Stomach (tissue), 9 donors: Measurements from ENCODE around the gene COG5. TPM values are rescaled to one million over a fixed set of nuclear protein-coding genes. Genes with fewer than 3 reads are reported as not detected.

Experiments used
- DNase-seq, 2 donors: peaks; one replicate each; pipeline versions ENCODE4 v3.0.0 to v3.0.0-alpha.2; 2013 to 2019
- H3K27ac ChIP-seq, 5 donors: fragments of 200-600 bp in 4 of 5; sonication (generic) in 4 of 5; one replicate each; pipeline ENCODE4 v1.5.1; 2013 to 2019; ENCODE audit warnings: mild to moderate bottlenecking in 1 of 5, moderate library complexity in 1 of 5
- H3K27me3 ChIP-seq, 3 donors: fragments of 200-600 bp; sonication (generic); one replicate each; pipeline ENCODE4 v1.5.1; 2017 to 2019; ENCODE audit warnings: mixed run types in 1 of 3
- H3K36me3 ChIP-seq, 4 donors: fragments of 200-600 bp; sonication (generic); 1 replicate in 3 of 4; 2 replicates in 1 of 4; pipeline ENCODE4 v1.5.1; 2016 to 2019
- H3K4me1 ChIP-seq, 4 donors: fragments of 200-600 bp; sonication (generic); one replicate each; pipeline ENCODE4 v1.5.1; 2016 to 2019
- H3K4me3 ChIP-seq, 4 donors: fragments of 200-600 bp; sonication (generic) in 3 of 4; one replicate each; pipeline ENCODE4 v1.5.1; 2016 to 2019; ENCODE audit warnings: mild to moderate bottlenecking in 1 of 4
- H3K9me3 ChIP-seq, 4 donors: fragments of 200-600 bp; sonication (generic); one replicate each; pipeline ENCODE4 v1.5.1; 2016 to 2019
- CTCF ChIP-seq, 7 experiments: fragments of 450-650 bp in 4 of 7; fragments of 200-600 bp in 3 of 7; sonication (generic) in 3 of 7; IDR thresholded peaks; one replicate each; pipeline ENCODE4 v1.5.1; 2016 to 2019; ENCODE audit warnings: antibody characterized with exemption in 7 of 7, control low read depth in 2 of 7, mild to moderate bottlenecking in 1 of 7
- EP300 ChIP-seq: sonication (generic); formaldehyde crosslinking; IDR thresholded peaks from one replicate; pipeline ENCODE4 v1.6.1; 2017; ENCODE audit warnings: antibody characterized with exemption
- POLR2A ChIP-seq, 4 donors: fragments of 450-650 bp; IDR thresholded peaks; one replicate each; pipeline ENCODE4 v1.6.1; 2016; ENCODE audit warnings: antibody characterized with exemption in 4 of 4, control low read depth in 2 of 4, mild to moderate bottlenecking in 1 of 4, moderate library complexity in 1 of 4
- POLR2AphosphoS5 ChIP-seq, 3 donors: sonication (generic); formaldehyde crosslinking; IDR thresholded peaks; one replicate each; pipeline ENCODE4 v1.6.1; 2016; ENCODE audit warnings: antibody characterized with exemption in 3 of 3
- whole genome bisulfite sequencing, 5 donors: extraction: QIAGEN DNeasy Blood & Tissue Kit in 3 of 5; methylation state at CpG; one replicate each; pipeline versions ENCODE4 v1.1.5 to v1.1.7; 2013 to 2018; 5-methylcytosine and 5-hydroxymethylcytosine counted together
- intact Hi-C: fragments of 100-400 bp; cut with DNase I; formaldehyde crosslinking; loops from one replicate; pipeline ENCODE4 v1.15.1; 2023; ENCODE audit warnings: low total_unique reads
- polyA plus RNA-seq, 3 donors: library from polyadenylated mRNA; stranded (reverse); fragments of 200-250 nt; gene quantifications; one replicate each; pipeline ENCODE4 v1.2.3, GENCODE V29; 2013
- total RNA-seq, 5 donors: library from RNA; depleted of rRNA; stranded (reverse); fragments of >200 nt; gene quantifications; one replicate each; pipeline versions ENCODE4 v1.1.0 to v1.2.3, GENCODE V29; 2014 to 2016
- donor health status: healthy with polysubstance abuse.
- donor health status: Bipolar disorder and iron deficiency.
- donor health status: healthy.

The COG5 gene
- total and polyA plus RNA-seq, 8 donors = 5.2 to 285 (median 17.1) TPM

GRCh38 chr7:107302250-107302847, 261.4 kb downstream of the COG5 start:
- WGBS, 5 donors = 87 to 96% (median 93%) methylated on average over 2 of the region's 2 CpGs
- Histone ChIP-seq H3K4me1 (no peaks in the 10 kb centered on the region), H3K27ac (no peak overlapping the region), H3K27me3 (no peaks in the 10 kb centered on the region), H3K4me3 (no peak overlapping the region), H3K9me3 (no peaks in the 10 kb centered on the region), H3K36me3 (peaks cover 0 to 11% (median 0%) of the 10 kb centered on the region in 4 donors)
- intact Hi-C loops = no loop called here
- DNase-seq = no peak
- no peak for TF ChIP-seq EP300
- TF ChIP-seq CTCF (IDR thresholded peaks at IDR 0.05) = no peak
- no peak for TF ChIP-seq POLR2A (IDR thresholded peaks at IDR 0.05)
- no peak for TF ChIP-seq POLR2AphosphoS5 (IDR thresholded peaks at IDR 0.05)

- peaks cover 0 to 29% (median 25%) of the 10 kb centered on the region in 4 donors for H3K36me3 ChIP-seq
- H3K27ac ChIP-seq = no peak overlapping the region
- 88 to 96% (median 96%) methylated on average over 1 of the region's 1 CpG for WGBS, 5 donors
- no peak for TF ChIP-seq CTCF (IDR thresholded peaks at IDR 0.05)
- TF ChIP-seq POLR2A (IDR thresholded peaks at IDR 0.05) = no peak
- TF ChIP-seq POLR2AphosphoS5 (IDR thresholded peaks at IDR 0.05) = no peak
- TF ChIP-seq EP300 = no peak
- no peak overlapping the region for H3K4me3 ChIP-seq
- H3K9me3 ChIP-seq = no peaks in the 10 kb centered on the region
- intact Hi-C loops = no loop called here
- no peaks in the 10 kb centered on the region for H3K4me1 ChIP-seq
- DNase-seq = no peak
- H3K27me3 ChIP-seq = no peaks in the 10 kb centered on the region
Observed at GRCh38 chr7:107294182-107294581, 269.5 kb downstream of the COG5 start.

GRCh38 chr7:107292591-107292990, 271.1 kb downstream of the COG5 start:
- H3K4me3 ChIP-seq = no peak overlapping the region
- H3K27me3 ChIP-seq = no peaks in the 10 kb centered on the region
- H3K27ac ChIP-seq = no peak overlapping the region
- no peaks in the 10 kb centered on the region for H3K4me1 ChIP-seq
- 79 to 93% (median 86%) methylated on average over 2 of the region's 2 CpGs for WGBS, 5 donors
- no peak for DNase-seq
- intact Hi-C loops = no loop called here
- peaks cover 0 to 29% (median 25%) of the 10 kb centered on the region in 4 donors for H3K36me3 ChIP-seq
- TF ChIP-seq EP300 (no peak), POLR2AphosphoS5 (IDR thresholded peaks at IDR 0.05) (no peak), CTCF (IDR thresholded peaks at IDR 0.05) (no peak), POLR2A (IDR thresholded peaks at IDR 0.05) (no peak)
- H3K9me3 ChIP-seq = no peaks in the 10 kb centered on the region

GRCh38 chr7:107291434-107291833, 272.3 kb downstream of the COG5 start:
- H3K27me3 ChIP-seq = no peaks in the 10 kb centered on the region
- WGBS, 5 donors = 75 to 95% (median 86%) methylated on average over 1 of the region's 1 CpG
- H3K9me3 ChIP-seq = no peaks in the 10 kb centered on the region
- H3K4me1 ChIP-seq = no peaks in the 10 kb centered on the region
- TF ChIP-seq POLR2A (IDR thresholded peaks at IDR 0.05) (no peak), POLR2AphosphoS5 (IDR thresholded peaks at IDR 0.05) (no peak), CTCF (IDR thresholded peaks at IDR 0.05) (no peak), EP300 (no peak)
- DNase-seq = no peak
- intact Hi-C loops = no loop called here
- H3K27ac ChIP-seq = no peak overlapping the region
- peaks cover 0 to 29% (median 25%) of the 10 kb centered on the region in 4 donors for H3K36me3 ChIP-seq
- H3K4me3 ChIP-seq = no peak overlapping the region
